HCT116 (cell line): ENCODE results near the gene PLA1A. TPM values are rescaled to one million over a fixed set of nuclear protein-coding genes. Genes with fewer than 3 reads are reported as not detected.

Experiments
- ATAC-seq: fragments of 200-7000 bp; cut with Tn5 transposase; 2 replicates; pipeline ENCODE4 v1.9.1; 2020; ENCODE audit warnings: mild to moderate bottlenecking, moderate library complexity
- BruUV-seq: library from RNA; stranded (reverse); fragments of 400-500 nt; replicated peaks from 2 replicates; lab custom pipeline; 2021; lab: Mats Ljungman, UMichigan
- CTCF ChIA-PET: fragments of 300-600 bp; sonication (Branson Sonifier 250); formaldehyde crosslinking; loops from one replicate; lab custom pipeline; 2021; ENCODE audit warnings: antibody characterized with exemption; lab: Charles Lee
- POLR2A ChIA-PET: fragments of 300-600, 350-600 bp; sonication (Branson Sonifier 250); formaldehyde crosslinking; loops from one replicate; lab custom pipeline; 2021; ENCODE audit warnings: antibody characterized with exemption; lab: Charles Lee
- RAD21 ChIA-PET, 2 experiments: fragments of 300-600 bp; sonication (Branson Sonifier 250); formaldehyde crosslinking; loops; one replicate each; lab custom pipeline; 2023; ENCODE audit warnings: low total read pairs in 2 of 2; ENCODE audit not compliant: uncharacterized antibody in 2 of 2, unreplicated experiment in 2 of 2, low non-redundant PET in 1 of 2; lab: Charles Lee
- DNase-seq: peaks from one replicate; pipeline ENCODE4 v3.0.0-alpha.2; 2010; ENCODE audit warnings: low read depth, low spot score
- H2AFZ ChIP-seq: fragments of 200-600 bp; shearing (Covaris generic), sonication (generic); 2 replicates; pipeline ENCODE4 v1.6.1; 2017; ENCODE audit warnings: low read depth, mixed run types, mixed read lengths, antibody characterized with exemption, low read length; ENCODE audit not compliant: poor library complexity, severe bottlenecking
- H3K27ac ChIP-seq: 2 replicates; pipeline ENCODE4 v1.5.1; 2012; ENCODE audit warnings: low read depth, low read length
- H3K27me3 ChIP-seq: fragments of 200-600 bp; sonication (generic); 2 replicates; pipeline ENCODE4 v1.6.1; 2016; ENCODE audit warnings: mixed run types, low read length, mixed read lengths; ENCODE audit not compliant: insufficient read depth
- H3K36me3 ChIP-seq, 2 experiments: fragments of 200-500 bp in 1 of 2; fragments of 200-600 bp in 1 of 2; sonication (Bioruptor generic) in 1 of 2; sonication (generic) in 1 of 2; 2 replicates each; pipeline versions ENCODE4 v1.5.1 to v1.6.1; 2014 to 2016; ENCODE audit warnings: low read length in 2 of 2, inconsistent platforms in 1 of 2, mixed read lengths in 1 of 2, mixed run types in 1 of 2; ENCODE audit not compliant: insufficient read depth in 2 of 2, control insufficient read depth in 1 of 2
- H3K4me1 ChIP-seq, 2 experiments: fragments of 200-600 bp in 1 of 2; sonication (generic) in 1 of 2; 2 replicates each; pipeline versions ENCODE4 v1.5.1 to v1.6.1; 2012 to 2017; ENCODE audit warnings: low read length in 2 of 2, inconsistent platforms in 1 of 2, mild to moderate bottlenecking in 1 of 2, mixed read lengths in 1 of 2, mixed run types in 1 of 2, moderate library complexity in 1 of 2; ENCODE audit not compliant: insufficient read depth in 2 of 2, control insufficient read depth in 1 of 2
- H3K4me2 ChIP-seq: fragments of 200-600 bp; sonication (generic); 2 replicates; pipeline ENCODE4 v1.6.1; 2017; ENCODE audit warnings: mixed run types, low read length, mixed read lengths
- H3K4me3 ChIP-seq, 2 experiments: fragments of 200-600 bp in 1 of 2; sonication (generic) in 1 of 2; replicated peaks in 1 of 2; 2 replicates each; pipeline ENCODE4 v1.5.1; 2011 to 2016; ENCODE audit warnings: low read length in 2 of 2, control low read depth in 1 of 2, low read depth in 1 of 2, mild to moderate bottlenecking in 1 of 2, mixed read lengths in 1 of 2, mixed run types in 1 of 2
- H3K79me2 ChIP-seq: fragments of 200-600 bp; sonication (generic); 2 replicates; pipeline ENCODE4 v1.6.1; 2017; ENCODE audit warnings: mild to moderate bottlenecking, mixed run types, low read length, moderate library complexity, mixed read lengths; ENCODE audit not compliant: insufficient read depth
- H3K9ac ChIP-seq: fragments of 200-600 bp; sonication (generic); 2 replicates; pipeline ENCODE4 v1.6.1; 2016; ENCODE audit warnings: low read length, mixed read lengths
- H3K9me2 ChIP-seq: fragments of 200-600 bp; sonication (generic), shearing (Covaris generic); 2 replicates; pipeline ENCODE4 v1.6.1; 2017; ENCODE audit warnings: mixed run types, mild to moderate bottlenecking, moderate library complexity; ENCODE audit not compliant: insufficient read depth
- H3K9me3 ChIP-seq, 2 experiments: fragments of 200-500 bp in 1 of 2; fragments of 200-600 bp in 1 of 2; sonication (Bioruptor generic) in 1 of 2; sonication (generic) in 1 of 2; 2 replicates each; pipeline ENCODE4 v1.6.1; 2014 to 2017; ENCODE audit warnings: low read length in 2 of 2, mixed read lengths in 2 of 2, inconsistent platforms in 1 of 2, low read depth in 1 of 2, mild to moderate bottlenecking in 1 of 2, mixed run types in 1 of 2, moderate library complexity in 1 of 2; ENCODE audit not compliant: control insufficient read depth in 1 of 2, insufficient read depth in 1 of 2
- H4K20me1 ChIP-seq: fragments of 200-600 bp; sonication (generic), shearing (Covaris generic); 2 replicates; pipeline ENCODE4 v1.6.1; 2017; ENCODE audit warnings: mixed run types, mild to moderate bottlenecking, moderate library complexity; ENCODE audit not compliant: insufficient read depth
- ELF1 ChIP-seq: IDR thresholded peaks from 2 replicates; pipeline ENCODE4 v1.6.1; 2012; ENCODE audit warnings: low read depth, borderline replicate concordance
- EZH2 ChIP-seq: fragments of 200-600 bp; sonication (generic); IDR thresholded peaks from 2 replicates; pipeline ENCODE4 v1.6.1; 2017; ENCODE audit warnings: antibody characterized with exemption, mixed run types
- JUND ChIP-seq: IDR thresholded peaks from 2 replicates; pipeline ENCODE4 v1.6.1; 2012
- POLR2A ChIP-seq: IDR thresholded peaks from 2 replicates; pipeline ENCODE4 v1.7.0; 2011; ENCODE audit warnings: borderline replicate concordance; ENCODE audit not compliant: insufficient read depth, insufficient read length; ENCODE audit errors: extremely low read depth
- RAD21 ChIP-seq: IDR thresholded peaks from 2 replicates; pipeline ENCODE4 v1.6.1; 2012; ENCODE audit warnings: low read depth, mild to moderate bottlenecking
- SIN3A ChIP-seq: IDR thresholded peaks from 2 replicates; pipeline ENCODE4 v1.6.1; 2012; ENCODE audit warnings: low read depth
- SP1 ChIP-seq: IDR thresholded peaks from 2 replicates; pipeline ENCODE4 v1.6.1; 2012; ENCODE audit warnings: low read depth
- TCF7L2 ChIP-seq: IDR thresholded peaks from 2 replicates; pipeline ENCODE4 v1.7.0; 2011; ENCODE audit warnings: borderline replicate concordance, inconsistent platforms; ENCODE audit not compliant: insufficient read depth, insufficient read length; ENCODE audit errors: extremely low read depth
- ZFX ChIP-seq: fragments of 450-650 bp; IDR thresholded peaks from 2 replicates; pipeline ENCODE4 v1.6.1; 2017
- intact Hi-C: fragments of 100-400 bp; cut with micrococcal nuclease; formaldehyde crosslinking; loops from 2 replicates; pipeline ENCODE4 v1.10.0; 2022
- total RNA-seq: library from RNA; stranded (reverse); gene quantifications from one replicate; pipeline ENCODE4 v1.2.1, GENCODE V29; 2021; ENCODE audit not compliant: unreplicated experiment
- TF ChIP-seq, protein P1 (sequence below), 3 experiments: fragments of 200-600 bp in 1 of 3; sonication (generic) in 1 of 3; IDR thresholded peaks in 2 of 3; conservative IDR thresholded peaks in 1 of 3; 2 replicates each; pipeline ENCODE4 v1.5.1; 2012 to 2017; ENCODE audit warnings: low read depth in 2 of 3, low read length in 2 of 3, antibody characterized with exemption in 1 of 3, borderline replicate concordance in 1 of 3, control low read depth in 1 of 3, mild to moderate bottlenecking in 1 of 3, mixed read lengths in 1 of 3, mixed run types in 1 of 3, moderate library complexity in 1 of 3; ENCODE audit not compliant: insufficient read depth in 1 of 3
- TF ChIP-seq, protein P2 (sequence below): IDR thresholded peaks from 2 replicates; pipeline ENCODE4 v1.6.1; 2012; ENCODE audit warnings: low read depth
- TF ChIP-seq, protein P3 (sequence below): IDR thresholded peaks from 2 replicates; pipeline ENCODE4 v1.6.1; 2011; ENCODE audit warnings: mild to moderate bottlenecking, low read length, moderate library complexity; ENCODE audit not compliant: insufficient replicate concordance; ENCODE audit errors: extremely low read depth

PLA1A gene
- total RNA-seq, 1 experiment from 2014 or later: not detected

DNA sequence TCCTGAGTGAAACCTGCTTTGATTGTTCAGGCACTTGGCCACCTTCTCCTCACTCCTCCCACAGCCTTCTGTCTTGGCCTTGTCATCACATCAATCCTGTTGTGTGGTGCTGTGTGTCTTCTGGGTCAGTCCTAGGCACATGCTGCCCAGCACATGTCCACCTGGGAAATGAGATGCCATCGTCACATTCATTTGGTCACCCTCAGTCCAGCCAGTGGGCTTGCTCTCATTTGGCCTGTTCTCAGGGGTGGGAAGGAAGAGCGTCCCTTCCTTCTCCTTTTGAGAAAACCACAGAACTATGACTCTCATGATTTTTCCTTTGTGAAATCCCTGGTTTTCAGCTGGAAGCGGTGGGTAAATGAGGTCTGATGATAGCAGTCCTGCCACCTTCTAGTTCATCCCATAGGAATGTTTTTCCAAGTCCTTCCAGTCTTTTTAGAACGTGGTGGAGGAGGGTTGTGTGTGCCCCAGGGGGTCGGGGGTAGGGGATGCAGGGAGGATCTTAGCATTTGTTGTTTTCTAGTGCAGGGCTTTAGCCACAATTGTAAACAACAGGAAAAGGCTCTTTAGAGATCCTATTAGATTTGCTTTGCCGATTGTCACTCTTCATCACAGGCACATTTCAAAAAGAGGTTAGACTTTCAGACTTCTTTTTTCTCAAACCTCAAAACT lies 8.4 kb upstream of the PLA1A start:
- no TSS peak for BruUV-seq
- Histone ChIP-seq H3K4me3 (no peak overlapping the region), H3K4me2 (no peak overlapping the region), H3K9me3 (no peaks in the 10 kb centered on the region), H3K4me1 (no peaks in the 10 kb centered on the region), H4K20me1 (no peaks in the 10 kb centered on the region), H3K27ac (no peak overlapping the region), H3K27me3 (0 out of 2 replicates have a peak, but pooled peaks cover 8% of the 10 kb centered on the region), H3K9me2 (no peaks in the 10 kb centered on the region), H3K79me2 (no peaks in the 10 kb centered on the region), H3K9ac (no peak overlapping the region), H3K36me3 (no peaks in the 10 kb centered on the region), H2AFZ (no peak overlapping the region)
- ATAC-seq (no peak), DNase-seq (no peak)
- RAD21 ChIA-PET: no interaction called here
- TF ChIP-seq, protein P1, sequence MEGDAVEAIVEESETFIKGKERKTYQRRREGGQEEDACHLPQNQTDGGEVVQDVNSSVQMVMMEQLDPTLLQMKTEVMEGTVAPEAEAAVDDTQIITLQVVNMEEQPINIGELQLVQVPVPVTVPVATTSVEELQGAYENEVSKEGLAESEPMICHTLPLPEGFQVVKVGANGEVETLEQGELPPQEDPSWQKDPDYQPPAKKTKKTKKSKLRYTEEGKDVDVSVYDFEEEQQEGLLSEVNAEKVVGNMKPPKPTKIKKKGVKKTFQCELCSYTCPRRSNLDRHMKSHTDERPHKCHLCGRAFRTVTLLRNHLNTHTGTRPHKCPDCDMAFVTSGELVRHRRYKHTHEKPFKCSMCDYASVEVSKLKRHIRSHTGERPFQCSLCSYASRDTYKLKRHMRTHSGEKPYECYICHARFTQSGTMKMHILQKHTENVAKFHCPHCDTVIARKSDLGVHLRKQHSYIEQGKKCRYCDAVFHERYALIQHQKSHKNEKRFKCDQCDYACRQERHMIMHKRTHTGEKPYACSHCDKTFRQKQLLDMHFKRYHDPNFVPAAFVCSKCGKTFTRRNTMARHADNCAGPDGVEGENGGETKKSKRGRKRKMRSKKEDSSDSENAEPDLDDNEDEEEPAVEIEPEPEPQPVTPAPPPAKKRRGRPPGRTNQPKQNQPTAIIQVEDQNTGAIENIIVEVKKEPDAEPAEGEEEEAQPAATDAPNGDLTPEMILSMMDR (IDR thresholded peaks at IDR 0.05 in 2 of 3, conservative IDR thresholded peaks at IDR 0.05 in 1 of 3; ENCODE audit: borderline replicate concordance in 1 of 3, insufficient read depth in 1 of 3, low read depth in 2 of 3, low read length in 2 of 3): no peak
- TF ChIP-seq ELF1 (no peak), JUND (no peak)
- POLR2A ChIA-PET: no interaction called here
- intact Hi-C loops: no loop called here
- CTCF ChIA-PET: no interaction called here

DNA sequence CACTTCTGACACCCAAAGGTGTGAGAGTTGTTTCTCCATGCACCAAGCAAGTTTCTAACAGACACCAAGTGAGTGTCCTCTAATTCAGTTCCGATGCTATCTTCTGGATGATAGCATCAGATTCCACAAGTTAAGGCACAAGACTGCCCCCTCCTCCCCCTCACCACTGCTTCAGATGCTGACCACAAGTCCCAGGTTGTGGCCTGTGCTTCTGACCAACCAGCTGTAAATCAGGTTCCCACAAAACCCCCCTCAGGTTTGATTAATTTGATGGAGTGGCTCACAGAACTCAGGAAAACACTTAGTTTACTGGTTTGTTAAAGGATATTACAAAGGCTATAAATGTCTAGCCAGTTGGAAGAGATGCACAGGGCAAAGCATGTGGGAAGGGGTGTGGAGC lies 7.0 kb upstream of the PLA1A start:
- no peaks in the 10 kb centered on the region for H3K79me2 ChIP-seq
- no peak overlapping the region for H3K9ac ChIP-seq
- CTCF ChIA-PET: no interaction called here
- H3K4me3 ChIP-seq: no peak overlapping the region
- H3K27me3 ChIP-seq: 0 out of 2 replicates have a peak, but pooled peaks cover 8% of the 10 kb centered on the region
- H3K4me2 ChIP-seq: no peak overlapping the region
- H3K9me2 ChIP-seq: no peaks in the 10 kb centered on the region
- ATAC-seq (no peak), DNase-seq (no peak)
- H3K27ac ChIP-seq: no peak overlapping the region
- no TSS peak for BruUV-seq
- RAD21 ChIA-PET: no interaction called here
- peaks cover 0 to under 1% of the 10 kb centered on the region in 2 experiments; a peak in 1 of 4 replicates for H3K4me1 ChIP-seq
- H2AFZ ChIP-seq: no peak overlapping the region
- intact Hi-C loops: no loop called here
- no peaks in the 10 kb centered on the region for H3K9me3 ChIP-seq
- no peaks in the 10 kb centered on the region for H3K36me3 ChIP-seq
- H4K20me1 ChIP-seq: no peaks in the 10 kb centered on the region
- POLR2A ChIA-PET: interaction anchor here (0.7 kb wide), 1 partner anchor 350 kb away, joined by 3 read pairs; no protein-coding TSS in a partner anchor
- no peak for TF ChIP-seq TCF7L2
- TF ChIP-seq POLR2A: no peak
- TF ChIP-seq, protein P2, sequence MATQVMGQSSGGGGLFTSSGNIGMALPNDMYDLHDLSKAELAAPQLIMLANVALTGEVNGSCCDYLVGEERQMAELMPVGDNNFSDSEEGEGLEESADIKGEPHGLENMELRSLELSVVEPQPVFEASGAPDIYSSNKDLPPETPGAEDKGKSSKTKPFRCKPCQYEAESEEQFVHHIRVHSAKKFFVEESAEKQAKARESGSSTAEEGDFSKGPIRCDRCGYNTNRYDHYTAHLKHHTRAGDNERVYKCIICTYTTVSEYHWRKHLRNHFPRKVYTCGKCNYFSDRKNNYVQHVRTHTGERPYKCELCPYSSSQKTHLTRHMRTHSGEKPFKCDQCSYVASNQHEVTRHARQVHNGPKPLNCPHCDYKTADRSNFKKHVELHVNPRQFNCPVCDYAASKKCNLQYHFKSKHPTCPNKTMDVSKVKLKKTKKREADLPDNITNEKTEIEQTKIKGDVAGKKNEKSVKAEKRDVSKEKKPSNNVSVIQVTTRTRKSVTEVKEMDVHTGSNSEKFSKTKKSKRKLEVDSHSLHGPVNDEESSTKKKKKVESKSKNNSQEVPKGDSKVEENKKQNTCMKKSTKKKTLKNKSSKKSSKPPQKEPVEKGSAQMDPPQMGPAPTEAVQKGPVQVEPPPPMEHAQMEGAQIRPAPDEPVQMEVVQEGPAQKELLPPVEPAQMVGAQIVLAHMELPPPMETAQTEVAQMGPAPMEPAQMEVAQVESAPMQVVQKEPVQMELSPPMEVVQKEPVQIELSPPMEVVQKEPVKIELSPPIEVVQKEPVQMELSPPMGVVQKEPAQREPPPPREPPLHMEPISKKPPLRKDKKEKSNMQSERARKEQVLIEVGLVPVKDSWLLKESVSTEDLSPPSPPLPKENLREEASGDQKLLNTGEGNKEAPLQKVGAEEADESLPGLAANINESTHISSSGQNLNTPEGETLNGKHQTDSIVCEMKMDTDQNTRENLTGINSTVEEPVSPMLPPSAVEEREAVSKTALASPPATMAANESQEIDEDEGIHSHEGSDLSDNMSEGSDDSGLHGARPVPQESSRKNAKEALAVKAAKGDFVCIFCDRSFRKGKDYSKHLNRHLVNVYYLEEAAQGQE: no peak
- no peak for TF ChIP-seq JUND
- TF ChIP-seq RAD21: no peak
- TF ChIP-seq SP1: no peak
- TF ChIP-seq ZFX: no peak
- TF ChIP-seq, protein P3, sequence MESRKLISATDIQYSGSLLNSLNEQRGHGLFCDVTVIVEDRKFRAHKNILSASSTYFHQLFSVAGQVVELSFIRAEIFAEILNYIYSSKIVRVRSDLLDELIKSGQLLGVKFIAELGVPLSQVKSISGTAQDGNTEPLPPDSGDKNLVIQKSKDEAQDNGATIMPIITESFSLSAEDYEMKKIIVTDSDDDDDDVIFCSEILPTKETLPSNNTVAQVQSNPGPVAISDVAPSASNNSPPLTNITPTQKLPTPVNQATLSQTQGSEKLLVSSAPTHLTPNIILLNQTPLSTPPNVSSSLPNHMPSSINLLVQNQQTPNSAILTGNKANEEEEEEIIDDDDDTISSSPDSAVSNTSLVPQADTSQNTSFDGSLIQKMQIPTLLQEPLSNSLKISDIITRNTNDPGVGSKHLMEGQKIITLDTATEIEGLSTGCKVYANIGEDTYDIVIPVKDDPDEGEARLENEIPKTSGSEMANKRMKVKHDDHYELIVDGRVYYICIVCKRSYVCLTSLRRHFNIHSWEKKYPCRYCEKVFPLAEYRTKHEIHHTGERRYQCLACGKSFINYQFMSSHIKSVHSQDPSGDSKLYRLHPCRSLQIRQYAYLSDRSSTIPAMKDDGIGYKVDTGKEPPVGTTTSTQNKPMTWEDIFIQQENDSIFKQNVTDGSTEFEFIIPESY: no peak
- TF ChIP-seq EZH2: no peak
- TF ChIP-seq SIN3A: no peak
